IPS DF 4.7 (cell line): Measurements from ENCODE around the gene TBC1D19.

Experiments
- DNase-seq: peaks from one replicate; pipeline ENCODE4 v3.0.0-alpha.2; 2013; ENCODE audit warnings: low spot score; ENCODE audit errors: extremely low read depth

Gene TBC1D19

GRCh38 chr4:26731351-26732035, 147.6 kb downstream of the TBC1D19 start:
- no peak for DNase-seq

GRCh38 chr4:26732356-26732755, 148.5 kb downstream of the TBC1D19 start:
- DNase-seq = no peak

GRCh38 chr4:26736621-26737020, 152.7 kb downstream of the TBC1D19 start:
- DNase-seq = no peak

- DNase-seq = no peak
Measured at GRCh38 chr4:26737385-26737784, 153.5 kb downstream of the TBC1D19 start.

GRCh38 chr4:26741491-26741871, 157.6 kb downstream of the TBC1D19 start:
- DNase-seq = no peak

- no peak for DNase-seq
Measured at GRCh38 chr4:26746802-26747213, 162.9 kb downstream of the TBC1D19 start.

- DNase-seq = no peak
Measured at GRCh38 chr4:26748811-26749210, 164.9 kb downstream of the TBC1D19 start.

- DNase-seq = no peak
Measured at GRCh38 chr4:26749867-26750266, 166.0 kb downstream of the TBC1D19 start.

- no peak for DNase-seq
Measured at GRCh38 chr4:26751004-26751403, 167.1 kb downstream of the TBC1D19 start.

GRCh38 chr4:26751838-26752237, 168.0 kb downstream of the TBC1D19 start:
- no peak for DNase-seq

- DNase-seq = no peak
Measured at GRCh38 chr4:26753187-26753586, 169.3 kb downstream of the TBC1D19 start.

- DNase-seq = no peak
Measured at GRCh38 chr4:26753617-26754016, 169.7 kb downstream of the TBC1D19 start.

GRCh38 chr4:26757751-26758150, 173.9 kb downstream of the TBC1D19 start:
- DNase-seq = no peak

- DNase-seq = no peak
Measured at GRCh38 chr4:26758899-26759298, 175.0 kb downstream of the TBC1D19 start.

- no peak for DNase-seq
Measured at GRCh38 chr4:26762650-26763049, 178.8 kb downstream of the TBC1D19 start.

GRCh38 chr4:26763063-26763462, 179.2 kb downstream of the TBC1D19 start:
- DNase-seq = no peak

GRCh38 chr4:26763648-26764047, 179.8 kb downstream of the TBC1D19 start:
- no peak for DNase-seq

GRCh38 chr4:26764231-26764630, 180.3 kb downstream of the TBC1D19 start:
- DNase-seq = no peak

- DNase-seq = no peak
Measured at GRCh38 chr4:26765515-26765914, 181.6 kb downstream of the TBC1D19 start.

- no peak for DNase-seq
Measured at GRCh38 chr4:26766141-26766540, 182.3 kb downstream of the TBC1D19 start.

GRCh38 chr4:26772096-26772873, 188.4 kb downstream of the TBC1D19 start:
- no peak for DNase-seq

GRCh38 chr4:26779224-26779623, 195.3 kb downstream of the TBC1D19 start:
- DNase-seq = no peak

- no peak for DNase-seq
Measured at GRCh38 chr4:26779674-26780073, 195.8 kb downstream of the TBC1D19 start.
